ENCODE data around the gene BRIX1. TPM values are rescaled to one million over a fixed set of nuclear protein-coding genes. Genes with fewer than 3 reads are reported as not detected.

Gene BRIX1
- total RNA-seq = 1 to 10 TPM; 5.6 to 9.3 TPM

DNA sequence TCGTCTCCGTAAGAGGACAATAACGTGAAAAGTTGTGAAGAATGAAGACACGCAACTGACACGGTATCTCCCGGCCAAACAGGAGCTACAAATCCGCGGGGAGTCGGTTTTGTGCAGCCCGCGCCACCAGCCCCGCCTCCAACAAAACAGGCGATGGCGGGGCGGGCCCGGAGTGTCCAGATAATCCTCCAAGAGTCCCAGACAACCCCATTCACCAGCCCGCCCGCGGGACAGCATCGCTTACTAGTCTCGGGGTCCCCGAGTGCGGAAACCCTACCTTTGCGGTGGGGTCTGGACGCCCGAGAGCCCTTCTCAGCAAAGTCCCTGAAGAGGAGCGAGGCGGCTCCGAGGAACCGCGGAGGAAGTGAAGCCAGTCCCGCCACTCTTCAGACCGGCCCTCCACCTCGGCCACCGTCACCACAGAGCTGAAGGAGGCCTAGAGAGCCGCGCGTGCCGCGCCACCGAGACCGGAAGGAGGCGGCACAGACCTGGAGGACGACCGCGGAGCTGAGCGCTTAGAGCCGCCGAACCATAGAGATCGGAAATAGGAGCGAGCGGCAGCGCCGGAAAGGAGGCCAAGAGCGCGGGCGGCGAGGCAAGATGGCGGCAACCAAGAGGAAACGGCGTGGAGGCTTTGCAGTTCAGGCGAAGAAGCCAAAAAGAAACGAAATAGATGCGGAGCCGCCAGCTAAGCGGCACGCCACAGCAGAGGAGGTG, at the start of gene BRIX1, which contains the start of gene RAD1:
Gene BRIX1 (plus strand): TSS at position 573 of the 717 bp plus-strand sequence. CDS start 28 bp downstream, at position 601.
Gene RAD1 (minus strand): TSS at position 366 of the 717 bp plus-strand sequence. CDS start 612 bp downstream, outside the sequence.
- H3K4me3 ChIP-seq = peak within 1 kb of the TSS; percentile 81 to 96
- WGBS, 2 donors = 0 to 1% methylated on average over 32 to 67 of the region's 67 CpGs
- peak; percentile 100 for ATAC-seq
- intact Hi-C loops (cut with DNase I) = no loop called here
- no peaks in the 10 kb centered on the region for H3K27me3 ChIP-seq
- no peaks in the 10 kb centered on the region for H3K36me3 ChIP-seq (replicated peaks in 1 of 2; ENCODE audit: insufficient read depth in 1 of 2, low read depth in 2 of 2)
- peaks cover 27% of the 10 kb centered on the region for H3K4me1 ChIP-seq
- H3K9me3 ChIP-seq = no peaks in the 10 kb centered on the region
- DNase-seq = peak; percentile 94 to 98 (median 96)
- TF ChIP-seq POLR2A (IDR thresholded peaks at IDR 0.05) (peak; percentile 61 to 91 (median 86)), CTCF (IDR thresholded peaks at IDR 0.05) (peak in 4 of 7 experiments; percentile 30 to 53 (median 38))
- peak within 1 kb of the TSS; percentile 78 to 89 (median 82) for H3K27ac ChIP-seq

DNA sequence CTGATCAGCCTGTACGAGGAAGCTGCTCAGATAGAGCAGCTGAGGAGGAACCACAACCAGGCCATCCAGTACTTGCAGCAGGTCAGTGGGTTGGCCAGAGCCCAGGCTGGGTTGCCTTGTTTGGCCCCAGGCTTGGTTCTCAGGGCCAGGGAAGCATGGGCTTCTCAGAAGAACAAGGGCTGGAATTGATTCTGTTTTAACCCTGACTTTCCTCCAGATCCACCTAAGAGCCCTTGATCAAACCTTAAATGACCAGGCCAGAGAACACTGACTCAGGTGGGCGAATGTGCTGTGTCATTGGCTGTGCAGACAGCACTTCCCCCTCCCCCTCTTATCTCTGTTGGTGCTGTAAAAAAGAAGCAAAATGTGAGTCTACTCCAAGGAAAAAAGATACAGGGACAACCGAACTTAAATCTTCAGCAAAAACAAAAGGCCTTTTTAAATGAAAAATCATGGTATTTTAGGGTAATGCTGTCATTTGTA, 48.5 kb upstream of the BRIX1 start:
- DNase-seq (no peak), ATAC-seq (no peak)
- H3K27me3 ChIP-seq = no peaks in the 10 kb centered on the region
- no peaks in the 10 kb centered on the region for H3K4me1 ChIP-seq
- intact Hi-C loops (cut with DNase I) = no loop called here
- WGBS, 2 donors = 70 to 79% methylated on average over 3 of the region's 3 CpGs
- no peaks in the 10 kb centered on the region for H3K9me3 ChIP-seq
- H3K4me3 ChIP-seq = no peak overlapping the region
- TF ChIP-seq CTCF (IDR thresholded peaks at IDR 0.05) (no peak), POLR2A (IDR thresholded peaks at IDR 0.05) (no peak)
- no peaks in the 10 kb centered on the region for H3K36me3 ChIP-seq (replicated peaks in 1 of 2; ENCODE audit: insufficient read depth in 1 of 2, low read depth in 2 of 2)
- no peak overlapping the region for H3K27ac ChIP-seq

GRCh38 chr5:34867660-34868059, 47.9 kb upstream of the BRIX1 start:
- Histone ChIP-seq H3K9me3 (no peaks in the 10 kb centered on the region), H3K4me3 (no peak overlapping the region), H3K36me3 (replicated peaks in 1 of 2; ENCODE audit: insufficient read depth in 1 of 2, low read depth in 2 of 2) (no peaks in the 10 kb centered on the region), H3K27ac (no peak overlapping the region), H3K27me3 (no peaks in the 10 kb centered on the region), H3K4me1 (no peaks in the 10 kb centered on the region)
- intact Hi-C loops (cut with DNase I) = no loop called here
- 88 to 94% methylated on average over 3 of the region's 3 CpGs for WGBS, 2 donors
- no peak for ATAC-seq
- DNase-seq = no peak
- TF ChIP-seq CTCF (IDR thresholded peaks at IDR 0.05) = no peak
- no peak for TF ChIP-seq POLR2A (IDR thresholded peaks at IDR 0.05)

DNA sequence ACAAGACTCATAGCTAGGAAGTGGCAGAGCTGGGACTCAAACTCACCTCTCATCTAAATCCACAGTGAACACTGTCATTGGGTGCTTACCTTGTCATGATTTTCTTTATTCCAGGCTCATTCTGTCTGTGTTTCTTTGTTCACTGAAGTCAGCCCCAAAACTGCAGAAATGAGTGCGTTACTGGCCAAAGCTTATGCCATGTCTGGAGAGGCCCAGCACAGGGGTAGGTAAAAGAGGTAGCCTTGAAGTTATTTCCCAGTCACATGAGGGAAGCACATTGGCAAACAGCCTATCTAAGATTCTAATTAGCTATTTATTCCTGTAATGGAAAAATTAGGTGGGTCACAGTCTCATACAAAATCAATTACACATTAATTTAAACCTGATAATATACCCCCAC, 46.7 kb upstream of the BRIX1 start:
- intact Hi-C loops (cut with DNase I) = no loop called here
- Histone ChIP-seq H3K27ac (no peak overlapping the region), H3K4me1 (no peaks in the 10 kb centered on the region), H3K4me3 (no peak overlapping the region), H3K9me3 (no peaks in the 10 kb centered on the region), H3K36me3 (replicated peaks in 1 of 2; ENCODE audit: insufficient read depth in 1 of 2, low read depth in 2 of 2) (no peaks in the 10 kb centered on the region), H3K27me3 (no peaks in the 10 kb centered on the region)
- no peak for ATAC-seq
- TF ChIP-seq POLR2A (IDR thresholded peaks at IDR 0.05) = no peak
- no peak for TF ChIP-seq CTCF (IDR thresholded peaks at IDR 0.05)
- DNase-seq = no peak
- WGBS, 2 donors = 85 to 95% methylated on average over 1 of the region's 1 CpG

All from body of pancreas (tissue), 4 donors.